Measurements from ENCODE around the gene FBXL3.

The FBXL3 gene

GRCh38 chr13:76983676-76984075 is 43.3 kb downstream of the FBXL3 start:
- H3K27ac ChIP-seq (replicated peaks): no peak overlapping the region
- H3K27me3 ChIP-seq (ENCODE audit: insufficient read depth, poor library complexity, severe bottlenecking): peaks cover 16% of the 10 kb centered on the region
- TF ChIP-seq REST (IDR thresholded peaks at IDR 0.05; ENCODE audit: insufficient replicate concordance, low read depth): no peak
- TF ChIP-seq SPI1 (IDR thresholded peaks at IDR 0.05; ENCODE audit: borderline replicate concordance, low read depth): no peak
- H3K4me3 ChIP-seq (replicated peaks; ENCODE audit: insufficient read depth, low read length): no peak overlapping the region
- no peak for DNase-seq (ENCODE audit: low read depth in 1 of 2, low spot score in 1 of 2)

- Histone ChIP-seq H3K27me3 (ENCODE audit: insufficient read depth, poor library complexity, severe bottlenecking) (peaks cover 19% of the 10 kb centered on the region), H3K4me3 (replicated peaks; ENCODE audit: insufficient read depth, low read length) (no peak overlapping the region), H3K27ac (replicated peaks) (no peak overlapping the region)
- DNase-seq (ENCODE audit: low read depth in 1 of 2, low spot score in 1 of 2): no peak
- no peak for TF ChIP-seq SPI1 (IDR thresholded peaks at IDR 0.05; ENCODE audit: borderline replicate concordance, low read depth)
- TF ChIP-seq REST (IDR thresholded peaks at IDR 0.05; ENCODE audit: insufficient replicate concordance, low read depth): no peak
- no peak for TF ChIP-seq GABPA (IDR thresholded peaks at IDR 0.05; ENCODE audit: low read depth)
- no peak for TF ChIP-seq CTCF (IDR thresholded peaks at IDR 0.05; ENCODE audit: insufficient read depth, low read length)
- no peak for TF ChIP-seq POLR2AphosphoS5 (IDR thresholded peaks at IDR 0.05; ENCODE audit: low read depth)
Measured at GRCh38 chr13:76982061-76982460, 44.9 kb downstream of the FBXL3 start.

- DNase-seq (ENCODE audit: low read depth in 1 of 2, low spot score in 1 of 2): peak in 1 of 2 experiments; percentile 75
- H3K27ac ChIP-seq (replicated peaks): no peak overlapping the region
- TF ChIP-seq POLR2AphosphoS5 (IDR thresholded peaks at IDR 0.05; ENCODE audit: low read depth) (no peak), CTCF (IDR thresholded peaks at IDR 0.05; ENCODE audit: insufficient read depth, low read length) (peak; percentile 74), SPI1 (IDR thresholded peaks at IDR 0.05; ENCODE audit: borderline replicate concordance, low read depth) (no peak), GABPA (IDR thresholded peaks at IDR 0.05; ENCODE audit: low read depth) (no peak), REST (IDR thresholded peaks at IDR 0.05; ENCODE audit: insufficient replicate concordance, low read depth) (no peak)
- peaks cover 19% of the 10 kb centered on the region for H3K27me3 ChIP-seq (ENCODE audit: insufficient read depth, poor library complexity, severe bottlenecking)
- H3K4me3 ChIP-seq (replicated peaks; ENCODE audit: insufficient read depth, low read length): no peak overlapping the region; the same call in 1 of the 2 replicates
Measured at GRCh38 chr13:76980075-76980718, 46.8 kb downstream of the FBXL3 start.
